HepG2 (cell line): ENCODE data around the gene DHX58. TPM values are rescaled to one million over a fixed set of nuclear protein-coding genes. Genes with fewer than 3 reads are reported as not detected.

ENCODE experiments used
- E2F1 ChIP-seq: sonication (generic); formaldehyde crosslinking; IDR thresholded peaks from 2 replicates; pipeline ENCODE4 v1.5.0; 2020; ENCODE audit warnings: missing genetic modification reagents
- FOSL1 ChIP-seq: sonication (generic); formaldehyde crosslinking; IDR thresholded peaks from 2 replicates; pipeline ENCODE4 v1.9.0; 2021; ENCODE audit warnings: missing genetic modification reagents, borderline replicate concordance
- GTF3A ChIP-seq: sonication (generic); formaldehyde crosslinking; conservative IDR thresholded peaks from 2 replicates; pipeline ENCODE4 v1.4.0; 2020; ENCODE audit warnings: mild to moderate bottlenecking, missing genetic modification reagents
- HNRNPH1 ChIP-seq: fragments of 200-400 bp; formaldehyde crosslinking; optimal IDR thresholded peaks from 2 replicates; pipeline ENCODE3; 2017; ENCODE audit warnings: mild to moderate bottlenecking, low read depth, low read length
- KAT7 ChIP-seq: IDR thresholded peaks from 2 replicates; pipeline ENCODE4 v1.6.1; 2018; ENCODE audit warnings: borderline replicate concordance, missing compliant biosample characterization
- NCOA2 ChIP-seq: sonication (generic); formaldehyde crosslinking; IDR thresholded peaks from 2 replicates; pipeline ENCODE4 v1.8.0; 2022; ENCODE audit warnings: inconsistent platforms
- RBM22 ChIP-seq: fragments of 200-400 bp; formaldehyde crosslinking; optimal IDR thresholded peaks from 2 replicates; pipeline ENCODE3; 2017; ENCODE audit warnings: mild to moderate bottlenecking, low read length, moderate library complexity
- SMARCC2 ChIP-seq: fragments of 450-650 bp; IDR thresholded peaks from 2 replicates; pipeline ENCODE4 v1.6.1; 2017; ENCODE audit warnings: antibody characterized with exemption, mild to moderate bottlenecking
- TOPORS ChIP-seq: sonication (generic); formaldehyde crosslinking; IDR thresholded peaks from 2 replicates; pipeline ENCODE4 v1.8.0; 2023; ENCODE audit warnings: mild to moderate bottlenecking, missing genetic modification reagents
- TP53 ChIP-seq: sonication (generic); formaldehyde crosslinking; conservative IDR thresholded peaks from 2 replicates; pipeline ENCODE4 v1.4.0; 2020; ENCODE audit warnings: missing genetic modification reagents
- ZFP82 ChIP-seq: sonication (generic); formaldehyde crosslinking; IDR thresholded peaks from 2 replicates; pipeline ENCODE4 v1.5.1; 2020; ENCODE audit warnings: mild to moderate bottlenecking, missing genetic modification reagents, borderline replicate concordance
- ZNF143 ChIP-seq: sonication (generic); formaldehyde crosslinking; IDR thresholded peaks from 2 replicates; pipeline ENCODE4 v1.4.0; 2020; ENCODE audit warnings: missing genetic modification reagents
- ZNF329 ChIP-seq: sonication (generic); formaldehyde crosslinking; IDR thresholded peaks from 2 replicates; pipeline ENCODE4 v1.9.0; 2021; ENCODE audit warnings: low read depth, mild to moderate bottlenecking, missing genetic modification reagents
- polyA plus RNA-seq, 8 experiments: library from polyadenylated mRNA; depleted of rRNA in 3 of 8; stranded (reverse) in 7 of 8; unstranded in 1 of 8; fragments of >200 nt; fragmentation: Illumina TruSeq in 4 of 8; extraction: Trizol in 4 of 8; gene quantifications; 2 replicates each; pipeline versions ENCODE4 v1.2.1 to v1.2.3, GENCODE V29; 2011 to 2016; ENCODE audit warnings: low read depth in 4 of 8, missing spikeins in 1 of 8, mixed read lengths in 1 of 8; ENCODE audit not compliant: insufficient read depth in 1 of 8
- total RNA-seq, 5 experiments: library from RNA; depleted of rRNA; stranded (reverse); fragments of >200 nt; fragmentation: Illumina TruSeq; extraction: Trizol; gene quantifications; 2 replicates each; pipeline ENCODE4 v1.2.3, GENCODE V29; 2016; ENCODE audit warnings: low read depth in 1 of 5
- TF ChIP-seq, protein P1 (sequence below): sonication (generic); formaldehyde crosslinking; IDR thresholded peaks from 2 replicates; pipeline ENCODE4 v1.4.0; 2020; ENCODE audit warnings: mild to moderate bottlenecking, low read depth, missing genetic modification reagents
- TF ChIP-seq, protein P2 (sequence below): sonication (generic); formaldehyde crosslinking; IDR thresholded peaks from 2 replicates; pipeline ENCODE4 v1.8.0; 2022; ENCODE audit warnings: mild to moderate bottlenecking, missing genetic modification reagents; ENCODE audit not compliant: insufficient replicate concordance
- TF ChIP-seq, protein P3 (sequence below): sonication (generic); formaldehyde crosslinking; IDR thresholded peaks from 2 replicates; pipeline ENCODE4 v1.4.0; 2020; ENCODE audit warnings: missing genetic modification reagents

DHX58 gene
- total and polyA plus RNA-seq, 2 of the 13 experiments (the other 11 are each of a cell fraction or from before 2014, with no cell fraction given), result 6.7 to 7.8 TPM

DNA sequence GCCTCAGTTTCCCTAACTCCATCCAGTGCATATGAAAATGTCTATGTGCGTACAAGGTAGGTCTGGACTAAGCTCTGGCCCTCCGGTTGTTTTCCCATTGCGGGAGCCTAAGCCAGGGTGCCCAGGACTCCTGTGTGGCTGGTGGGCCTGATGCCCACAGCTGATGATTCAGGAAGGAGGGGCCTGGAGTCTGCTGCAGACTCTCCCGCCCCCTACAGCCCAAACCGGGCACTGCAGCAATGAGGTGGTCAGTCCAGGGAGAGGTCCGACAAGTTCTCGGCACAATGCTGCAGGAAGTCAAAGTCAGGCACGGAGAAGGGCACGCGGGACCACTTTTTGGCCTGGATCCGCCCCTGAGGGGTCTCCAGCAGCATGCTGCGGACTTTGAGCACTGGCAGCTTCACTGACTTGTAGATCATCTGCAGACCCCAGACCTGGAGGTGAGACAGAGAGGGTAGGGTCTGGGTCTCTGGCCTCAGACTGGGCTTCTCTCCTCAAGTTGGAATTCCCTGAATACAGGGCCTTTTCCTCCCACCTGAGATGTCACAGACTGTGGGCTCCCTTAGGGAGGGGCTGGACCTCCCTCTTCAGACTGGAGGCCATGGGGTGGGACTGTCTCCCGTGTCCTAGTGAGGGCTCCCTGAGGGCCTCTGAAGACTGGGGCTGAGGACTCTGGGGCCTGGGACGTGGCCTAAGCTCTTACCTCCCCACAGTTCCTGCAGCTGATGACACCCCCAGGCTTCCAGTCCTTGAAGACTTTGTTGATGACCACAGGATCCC is 10.8 kb downstream of the DHX58 start (continued):
- no peak; the same call in 1 of the 2 replicates for TF ChIP-seq ZNF143
- TF ChIP-seq TP53, result no peak
- no peak for TF ChIP-seq KAT7 (CRISPR knock-in tag)
- TF ChIP-seq RBM22, result no peak
- TF ChIP-seq, protein P1, sequence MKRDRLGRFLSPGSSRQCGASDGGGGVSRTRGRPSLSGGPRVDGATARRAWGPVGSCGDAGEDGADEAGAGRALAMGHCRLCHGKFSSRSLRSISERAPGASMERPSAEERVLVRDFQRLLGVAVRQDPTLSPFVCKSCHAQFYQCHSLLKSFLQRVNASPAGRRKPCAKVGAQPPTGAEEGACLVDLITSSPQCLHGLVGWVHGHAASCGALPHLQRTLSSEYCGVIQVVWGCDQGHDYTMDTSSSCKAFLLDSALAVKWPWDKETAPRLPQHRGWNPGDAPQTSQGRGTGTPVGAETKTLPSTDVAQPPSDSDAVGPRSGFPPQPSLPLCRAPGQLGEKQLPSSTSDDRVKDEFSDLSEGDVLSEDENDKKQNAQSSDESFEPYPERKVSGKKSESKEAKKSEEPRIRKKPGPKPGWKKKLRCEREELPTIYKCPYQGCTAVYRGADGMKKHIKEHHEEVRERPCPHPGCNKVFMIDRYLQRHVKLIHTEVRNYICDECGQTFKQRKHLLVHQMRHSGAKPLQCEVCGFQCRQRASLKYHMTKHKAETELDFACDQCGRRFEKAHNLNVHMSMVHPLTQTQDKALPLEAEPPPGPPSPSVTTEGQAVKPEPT (CRISPR knock-in tag), result no peak
- TF ChIP-seq ZFP82 (CRISPR knock-in tag), result no peak
- TF ChIP-seq SMARCC2, result no peak
- TF ChIP-seq GTF3A (CRISPR knock-in tag), result no peak
- TF ChIP-seq FOSL1, result no peak
- TF ChIP-seq ZNF329, result no peak
- TF ChIP-seq E2F1 (CRISPR knock-in tag), result no peak
- TF ChIP-seq, protein P2, sequence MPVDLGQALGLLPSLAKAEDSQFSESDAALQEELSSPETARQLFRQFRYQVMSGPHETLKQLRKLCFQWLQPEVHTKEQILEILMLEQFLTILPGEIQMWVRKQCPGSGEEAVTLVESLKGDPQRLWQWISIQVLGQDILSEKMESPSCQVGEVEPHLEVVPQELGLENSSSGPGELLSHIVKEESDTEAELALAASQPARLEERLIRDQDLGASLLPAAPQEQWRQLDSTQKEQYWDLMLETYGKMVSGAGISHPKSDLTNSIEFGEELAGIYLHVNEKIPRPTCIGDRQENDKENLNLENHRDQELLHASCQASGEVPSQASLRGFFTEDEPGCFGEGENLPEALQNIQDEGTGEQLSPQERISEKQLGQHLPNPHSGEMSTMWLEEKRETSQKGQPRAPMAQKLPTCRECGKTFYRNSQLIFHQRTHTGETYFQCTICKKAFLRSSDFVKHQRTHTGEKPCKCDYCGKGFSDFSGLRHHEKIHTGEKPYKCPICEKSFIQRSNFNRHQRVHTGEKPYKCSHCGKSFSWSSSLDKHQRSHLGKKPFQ (CRISPR knock-in tag), result no peak
- TF ChIP-seq NCOA2 (CRISPR knock-in tag), result peak; percentile 22; the same call in 1 of the 2 replicates
- TF ChIP-seq, protein P3, sequence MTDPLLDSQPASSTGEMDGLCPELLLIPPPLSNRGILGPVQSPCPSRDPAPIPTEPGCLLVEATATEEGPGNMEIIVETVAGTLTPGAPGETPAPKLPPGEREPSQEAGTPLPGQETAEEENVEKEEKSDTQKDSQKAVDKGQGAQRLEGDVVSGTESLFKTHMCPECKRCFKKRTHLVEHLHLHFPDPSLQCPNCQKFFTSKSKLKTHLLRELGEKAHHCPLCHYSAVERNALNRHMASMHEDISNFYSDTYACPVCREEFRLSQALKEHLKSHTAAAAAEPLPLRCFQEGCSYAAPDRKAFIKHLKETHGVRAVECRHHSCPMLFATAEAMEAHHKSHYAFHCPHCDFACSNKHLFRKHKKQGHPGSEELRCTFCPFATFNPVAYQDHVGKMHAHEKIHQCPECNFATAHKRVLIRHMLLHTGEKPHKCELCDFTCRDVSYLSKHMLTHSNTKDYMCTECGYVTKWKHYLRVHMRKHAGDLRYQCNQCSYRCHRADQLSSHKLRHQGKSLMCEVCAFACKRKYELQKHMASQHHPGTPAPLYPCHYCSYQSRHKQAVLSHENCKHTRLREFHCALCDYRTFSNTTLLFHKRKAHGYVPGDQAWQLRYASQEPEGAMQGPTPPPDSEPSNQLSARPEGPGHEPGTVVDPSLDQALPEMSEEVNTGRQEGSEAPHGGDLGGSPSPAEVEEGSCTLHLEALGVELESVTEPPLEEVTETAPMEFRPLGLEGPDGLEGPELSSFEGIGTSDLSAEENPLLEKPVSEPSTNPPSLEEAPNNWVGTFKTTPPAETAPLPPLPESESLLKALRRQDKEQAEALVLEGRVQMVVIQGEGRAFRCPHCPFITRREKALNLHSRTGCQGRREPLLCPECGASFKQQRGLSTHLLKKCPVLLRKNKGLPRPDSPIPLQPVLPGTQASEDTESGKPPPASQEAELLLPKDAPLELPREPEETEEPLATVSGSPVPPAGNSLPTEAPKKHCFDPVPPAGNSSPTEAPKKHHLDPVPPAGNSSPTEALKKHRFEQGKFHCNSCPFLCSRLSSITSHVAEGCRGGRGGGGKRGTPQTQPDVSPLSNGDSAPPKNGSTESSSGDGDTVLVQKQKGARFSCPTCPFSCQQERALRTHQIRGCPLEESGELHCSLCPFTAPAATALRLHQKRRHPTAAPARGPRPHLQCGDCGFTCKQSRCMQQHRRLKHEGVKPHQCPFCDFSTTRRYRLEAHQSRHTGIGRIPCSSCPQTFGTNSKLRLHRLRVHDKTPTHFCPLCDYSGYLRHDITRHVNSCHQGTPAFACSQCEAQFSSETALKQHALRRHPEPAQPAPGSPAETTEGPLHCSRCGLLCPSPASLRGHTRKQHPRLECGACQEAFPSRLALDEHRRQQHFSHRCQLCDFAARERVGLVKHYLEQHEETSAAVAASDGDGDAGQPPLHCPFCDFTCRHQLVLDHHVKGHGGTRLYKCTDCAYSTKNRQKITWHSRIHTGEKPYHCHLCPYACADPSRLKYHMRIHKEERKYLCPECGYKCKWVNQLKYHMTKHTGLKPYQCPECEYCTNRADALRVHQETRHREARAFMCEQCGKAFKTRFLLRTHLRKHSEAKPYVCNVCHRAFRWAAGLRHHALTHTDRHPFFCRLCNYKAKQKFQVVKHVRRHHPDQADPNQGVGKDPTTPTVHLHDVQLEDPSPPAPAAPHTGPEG (CRISPR knock-in tag), result no peak
- TF ChIP-seq HNRNPH1, result no peak
- TF ChIP-seq TOPORS (CRISPR knock-in tag), result no peak
